Testis (tissue), 2 donors: ENCODE data around the gene DIAPH1.

ENCODE experiments used
- POLR2A ChIP-seq: fragments of 450-650 bp; IDR thresholded peaks from one replicate; pipeline ENCODE4 v1.6.1; 2017; ENCODE audit warnings: antibody characterized with exemption, mild to moderate bottlenecking, moderate library complexity
- TF ChIP-seq, protein P1 (sequence below), 3 experiments: fragments of 450-650 bp in 2 of 3; fragments of 200-600 bp in 1 of 3; sonication (generic) in 1 of 3; IDR thresholded peaks; one replicate each; pipeline ENCODE4 v1.5.1; 2016 to 2019; ENCODE audit warnings: antibody characterized with exemption in 3 of 3, mild to moderate bottlenecking in 2 of 3, moderate library complexity in 1 of 3

DNA sequence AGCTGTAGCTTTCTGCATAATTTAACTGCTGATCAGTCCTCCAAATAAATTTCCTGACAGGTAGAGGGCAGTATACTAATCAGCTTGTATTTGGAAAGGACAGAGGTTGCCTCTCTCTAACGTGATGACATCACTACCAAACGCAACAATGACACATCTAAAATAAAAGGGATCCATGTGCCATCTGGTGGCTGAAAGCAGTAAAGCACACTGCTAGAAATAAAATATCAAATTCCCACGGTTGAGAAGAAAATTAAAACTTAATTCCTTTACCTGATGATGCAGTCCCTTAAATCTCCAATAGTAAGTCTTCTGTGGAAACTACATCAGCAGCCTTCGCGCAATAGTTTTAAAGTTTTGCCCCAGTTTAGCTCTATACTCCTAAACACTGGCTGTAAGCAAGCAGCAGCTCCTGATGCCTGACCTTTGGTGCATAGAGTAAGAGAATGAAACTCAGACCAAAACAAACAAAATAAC, 54.5 kb downstream of the DIAPH1 start:
- TF ChIP-seq, protein P1, sequence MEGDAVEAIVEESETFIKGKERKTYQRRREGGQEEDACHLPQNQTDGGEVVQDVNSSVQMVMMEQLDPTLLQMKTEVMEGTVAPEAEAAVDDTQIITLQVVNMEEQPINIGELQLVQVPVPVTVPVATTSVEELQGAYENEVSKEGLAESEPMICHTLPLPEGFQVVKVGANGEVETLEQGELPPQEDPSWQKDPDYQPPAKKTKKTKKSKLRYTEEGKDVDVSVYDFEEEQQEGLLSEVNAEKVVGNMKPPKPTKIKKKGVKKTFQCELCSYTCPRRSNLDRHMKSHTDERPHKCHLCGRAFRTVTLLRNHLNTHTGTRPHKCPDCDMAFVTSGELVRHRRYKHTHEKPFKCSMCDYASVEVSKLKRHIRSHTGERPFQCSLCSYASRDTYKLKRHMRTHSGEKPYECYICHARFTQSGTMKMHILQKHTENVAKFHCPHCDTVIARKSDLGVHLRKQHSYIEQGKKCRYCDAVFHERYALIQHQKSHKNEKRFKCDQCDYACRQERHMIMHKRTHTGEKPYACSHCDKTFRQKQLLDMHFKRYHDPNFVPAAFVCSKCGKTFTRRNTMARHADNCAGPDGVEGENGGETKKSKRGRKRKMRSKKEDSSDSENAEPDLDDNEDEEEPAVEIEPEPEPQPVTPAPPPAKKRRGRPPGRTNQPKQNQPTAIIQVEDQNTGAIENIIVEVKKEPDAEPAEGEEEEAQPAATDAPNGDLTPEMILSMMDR (IDR thresholded peaks at IDR 0.05): peak; percentile 98 to 100 (median 100)
- no peak for TF ChIP-seq POLR2A
